GM18858 (cell line): ENCODE measurements around the gene ZNF98.

Experiments
- ATAC-seq: cut with Tn5 transposase; IDR thresholded peaks from one replicate; pipeline ENCODE4 v1.9.1; 2021; ENCODE audit not compliant: unreplicated experiment

ZNF98 gene

DNA sequence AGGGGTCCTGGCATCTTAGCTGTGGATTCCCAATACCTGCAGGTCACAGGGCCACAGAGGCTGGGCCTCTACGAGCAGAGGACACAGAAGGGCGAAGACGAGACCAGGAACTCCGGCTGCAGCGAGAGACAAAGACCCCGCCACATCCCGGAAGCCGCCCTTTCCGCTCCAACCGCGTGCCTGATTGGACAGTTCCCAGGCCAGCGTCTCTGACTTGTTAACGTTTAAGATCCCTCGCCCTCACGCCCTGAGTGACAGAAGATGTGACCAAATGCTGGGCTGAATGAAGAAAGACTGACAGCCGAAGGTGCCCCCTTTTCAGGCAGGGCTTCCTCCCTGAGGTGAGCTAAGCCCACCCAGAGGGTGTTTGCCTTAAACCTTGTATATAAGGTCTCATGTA lies at the start of gene ZNF98:
ZNF98 (minus strand) TSS at position 136 of the 400 bp plus-strand sequence; CDS start at position 14, 122 bp downstream.
- ATAC-seq = no peak

DNA sequence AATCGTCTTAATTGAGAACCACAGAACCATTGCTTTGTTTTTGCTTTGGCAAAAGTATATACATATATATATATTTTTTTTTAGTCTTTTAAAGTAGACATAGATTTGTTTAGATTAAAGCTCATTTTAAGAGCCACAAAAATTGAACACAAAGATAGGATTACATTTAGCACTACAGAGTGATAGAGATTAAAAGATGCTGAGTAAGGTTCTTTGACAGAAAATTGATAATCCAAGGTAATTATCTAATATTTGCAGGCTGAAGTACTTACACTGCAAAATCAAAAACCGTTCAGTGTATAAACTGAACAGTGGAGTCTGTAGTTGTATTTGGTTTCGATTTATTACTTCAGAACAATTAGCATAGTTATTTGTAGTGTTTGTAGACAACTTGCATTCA lies 24.5 kb upstream of the ZNF98 start:
- ATAC-seq = no peak

DNA sequence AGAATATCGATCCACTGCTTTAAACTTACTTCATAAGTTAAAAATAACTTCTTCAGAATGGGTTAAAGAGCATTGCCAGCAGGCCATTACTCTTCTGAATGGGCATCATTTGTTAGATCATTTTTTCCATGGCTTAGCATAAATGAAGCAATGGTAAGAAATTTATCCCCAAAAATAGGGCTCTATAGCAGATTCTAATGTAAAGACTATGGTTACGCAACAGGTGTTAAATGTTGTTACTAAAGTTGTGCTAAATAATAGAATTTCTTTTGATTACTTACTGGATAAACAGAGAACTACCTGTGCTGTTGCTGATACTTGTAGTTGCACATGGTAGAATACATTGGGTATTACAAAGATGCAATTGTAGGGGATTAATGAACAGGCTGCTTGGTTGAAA lies 15.9 kb upstream of the ZNF98 start:
- no peak for ATAC-seq

DNA sequence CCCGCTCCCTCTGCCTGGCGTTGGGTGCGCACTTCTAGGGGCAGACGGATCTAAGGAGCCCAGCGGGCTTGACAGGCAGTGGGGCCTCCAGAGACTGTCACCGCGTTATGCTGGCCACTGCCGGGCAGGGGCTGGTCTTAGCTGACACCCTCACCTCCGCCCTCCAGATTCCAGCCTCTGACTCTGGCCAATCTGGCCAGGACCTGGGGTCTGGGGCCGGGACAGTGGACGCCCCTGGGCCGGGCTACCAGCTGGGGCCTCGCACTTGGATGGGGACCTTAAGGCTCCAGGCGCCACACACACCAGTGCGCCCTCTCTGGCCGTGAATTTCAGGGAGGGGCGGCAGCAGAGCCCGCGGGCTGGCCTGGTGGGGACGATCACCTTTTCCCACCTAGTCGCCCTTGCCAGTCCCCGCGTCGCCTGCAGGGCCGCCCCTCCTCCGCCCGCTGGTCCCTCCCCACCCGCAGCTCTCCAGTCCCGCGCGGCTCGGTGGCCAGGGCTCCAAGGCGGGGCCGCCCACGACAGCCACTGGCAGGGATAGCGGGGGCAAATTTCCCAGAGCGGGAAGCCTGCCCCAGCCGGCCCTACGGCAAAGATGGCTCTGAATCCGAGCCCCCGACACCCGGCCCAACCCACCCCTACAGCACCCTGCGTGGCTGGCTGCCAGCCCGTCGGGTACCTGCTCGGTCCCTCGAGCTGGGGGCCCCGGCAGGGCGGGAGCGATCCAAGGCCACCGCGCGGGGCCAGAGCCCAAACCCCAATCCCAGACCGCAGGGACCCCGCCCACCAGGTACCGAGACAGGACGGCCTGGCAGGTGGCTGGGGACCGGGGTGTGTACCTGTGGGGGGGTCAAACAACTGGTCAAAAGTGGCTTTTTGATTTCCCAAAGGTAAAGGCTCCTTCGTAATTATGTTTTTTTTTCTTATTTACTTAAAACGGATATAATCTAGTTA lies 6.1 kb upstream of the ZNF98 start:
- ATAC-seq = no peak

DNA sequence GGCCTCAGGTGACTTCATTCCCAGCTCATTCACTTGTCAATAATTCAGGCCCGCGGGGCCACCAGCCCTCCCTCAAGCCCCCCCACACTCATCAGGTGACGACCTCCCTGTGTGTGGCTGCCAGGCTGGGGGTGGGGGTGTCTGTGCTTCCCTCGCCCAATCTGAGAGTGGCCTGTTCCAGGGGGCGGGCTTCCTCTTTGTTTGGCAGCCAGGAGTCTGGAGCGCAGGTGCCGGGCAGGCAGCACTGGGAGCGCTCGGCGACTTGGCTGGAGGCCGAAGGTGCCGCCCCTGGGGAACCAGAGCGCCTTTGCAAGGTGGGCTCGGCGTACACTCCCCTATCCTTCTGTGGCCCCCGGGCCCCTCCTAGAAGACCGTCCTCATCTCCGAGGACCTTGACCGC lies 5.4 kb upstream of the ZNF98 start:
- ATAC-seq = no peak

DNA sequence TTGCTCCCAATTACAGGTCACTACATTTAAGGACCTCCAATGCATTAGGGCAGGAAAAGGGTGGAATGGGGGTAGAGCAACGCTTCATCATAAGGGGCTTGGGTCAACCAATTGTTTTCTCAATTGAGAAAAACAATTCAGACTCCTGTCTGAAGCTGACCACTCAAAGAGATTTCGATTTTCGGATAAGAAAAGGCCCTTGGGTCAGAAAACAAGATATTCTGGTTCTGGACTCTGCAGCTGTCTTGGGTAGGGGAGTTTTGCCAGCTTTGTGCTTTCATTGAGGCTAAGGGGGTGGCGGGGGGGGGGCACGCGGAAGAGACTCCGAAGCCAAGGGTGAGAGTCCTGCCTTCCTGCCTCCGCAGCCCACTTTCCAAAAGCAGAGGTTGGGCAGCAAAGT lies 4.8 kb upstream of the ZNF98 start:
- no peak for ATAC-seq

DNA sequence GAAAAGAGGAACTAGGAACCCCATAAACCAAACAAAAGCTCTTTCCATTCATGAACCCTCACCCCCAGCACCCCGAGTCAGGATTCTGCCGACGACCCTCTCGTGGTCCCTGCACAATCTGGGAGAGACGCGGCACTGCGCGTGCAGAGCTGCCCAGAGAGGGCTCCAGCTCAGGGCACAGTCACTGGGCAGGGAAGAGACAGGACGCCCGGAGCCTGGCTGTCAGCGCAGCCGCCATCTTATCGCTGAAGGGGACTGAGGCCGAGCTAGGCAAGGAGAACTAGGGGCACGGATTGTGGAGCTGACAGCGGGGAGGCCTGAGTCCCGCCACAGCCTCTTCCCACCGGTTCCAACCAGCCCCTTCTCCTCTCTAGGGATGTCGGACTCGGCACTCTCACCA lies 349 bp downstream of the ZNF98 start:
- no peak for ATAC-seq

DNA sequence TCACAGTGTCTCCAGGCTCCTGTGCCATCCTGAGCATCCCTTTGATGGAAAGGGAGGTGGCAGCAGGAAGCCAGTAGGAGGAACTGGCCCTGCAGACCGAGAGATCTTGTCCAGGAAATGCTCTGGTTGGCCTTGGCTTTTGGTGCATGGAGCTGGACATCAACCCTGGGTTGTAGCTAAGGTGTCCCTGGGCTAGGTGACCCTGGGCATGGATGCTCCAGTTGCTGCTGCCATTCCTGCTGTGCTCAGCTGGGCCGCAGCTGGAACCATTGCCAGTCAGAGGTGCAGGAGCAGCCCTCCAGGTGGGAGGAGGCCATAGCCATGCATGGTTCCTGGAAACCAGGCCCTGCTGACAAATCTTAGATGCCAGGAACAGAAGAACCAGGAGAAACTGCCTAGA lies 67.5 kb downstream of the ZNF98 start:
- no peak for ATAC-seq
